ENCODE results near the gene PSME4. TPM values are rescaled to one million over a fixed set of nuclear protein-coding genes. Genes with fewer than 3 reads are reported as not detected.
A peak's percentile ranks its signal among the peaks of the same experiment; 100 is the strongest.

PSME4 gene
- total RNA-seq: 100 to 1,000 TPM in 3 of 4 donors, 10 to 100 TPM in 1; 67.0 to 140 (median 116) TPM
- 100 to 1,000 TPM in 1 of 3 donors, 10 to 100 TPM in 2; 55.2 to 189 (median 74.4) TPM for polyA plus RNA-seq
- long read RNA-seq, donor 1, partial matches to known transcripts: 7 of 14 reads
- long read RNA-seq, donor 1, other reads (novel, unspliced or antisense): 7 of 14 reads
- long read RNA-seq, donor 2, full-length matches to known transcripts: 2 of 40 reads
- long read RNA-seq, donor 2, partial matches to known transcripts: 33 of 40 reads
- long read RNA-seq, donor 2, other reads (novel, unspliced or antisense): 5 of 40 reads

- WGBS, 3 donors: 0 to 1% (median 1%) methylated on average over 43 to 81 of the region's 81 CpGs
- Histone ChIP-seq H3K27me3 (ENCODE audit: insufficient read depth in 3 of 3, low read length in 2 of 3) (no peaks in the 10 kb centered on the region), H3K9me3 (no peaks in the 10 kb centered on the region), H3K4me3 (peak within 1 kb of the TSS; percentile 81), H3K36me3 (ENCODE audit: insufficient read depth in 1 of 2, low read depth in 1 of 2) (peaks cover 0 to 22% of the 10 kb centered on the region in 2 donors), H3K27ac (peak within 1 kb of the TSS; percentile 94), H3K4me1 (peaks cover 11% of the 10 kb centered on the region)
- intact Hi-C loops (cut with DNase I): loop anchor here (10.0 kb wide), 2 partner anchors 74 to 114 kb away; no protein-coding TSS in a partner anchor
- DNase-seq (peak; percentile 97 to 98), ATAC-seq (peak; percentile 86 to 95 (median 92))
- TF ChIP-seq CTCF (IDR thresholded peaks at IDR 0.05): no peak
These were observed at the start of gene PSME4 for GRCh38 chr2:53970724-53971602. TSS of gene PSME4 (minus strand) at chr2:53970993. CDS start at chr2:53970784, 209 bp downstream.

GRCh38 chr2:54015798-54016699 is 45.3 kb upstream of the PSME4 start:
- intact Hi-C loops (cut with DNase I): no loop called here
- Histone ChIP-seq H3K9me3 (peaks cover 8% of the 10 kb centered on the region), H3K27me3 (ENCODE audit: insufficient read depth in 3 of 3, low read length in 2 of 3) (no peaks in the 10 kb centered on the region), H3K4me1 (peaks cover 14% of the 10 kb centered on the region), H3K4me3 (no peak overlapping the region), H3K27ac (no peak overlapping the region), H3K36me3 (ENCODE audit: insufficient read depth in 1 of 2, low read depth in 1 of 2) (no peaks in the 10 kb centered on the region)
- no peak for TF ChIP-seq CTCF (IDR thresholded peaks at IDR 0.05)
- ATAC-seq: peak in 2 of 4 donors; percentile 39 to 40
- no peak for DNase-seq
- 14 to 33% (median 26%) methylated on average over 1 of the region's 1 CpG for WGBS, 3 donors

- 81 to 85% (median 81%) methylated on average over 6 of the region's 6 CpGs for WGBS, 3 donors
These were observed 43.2 kb upstream of the PSME4 start for GRCh38 chr2:54013996-54014395.

More at GRCh38 chr2:54013996-54014395, 43.2 kb upstream of the PSME4 start:
- Histone ChIP-seq H3K27ac (no peak overlapping the region), H3K9me3 (no peaks in the 10 kb centered on the region), H3K36me3 (ENCODE audit: insufficient read depth in 1 of 2, low read depth in 1 of 2) (no peaks in the 10 kb centered on the region), H3K27me3 (ENCODE audit: insufficient read depth in 3 of 3, low read length in 2 of 3) (no peaks in the 10 kb centered on the region), H3K4me1 (peaks cover 14% of the 10 kb centered on the region), H3K4me3 (no peak overlapping the region)
- ATAC-seq: no peak
- intact Hi-C loops (cut with DNase I): no loop called here
- TF ChIP-seq CTCF (IDR thresholded peaks at IDR 0.05): no peak
- no peak for DNase-seq

Measured in psoas muscle (tissue), 8 donors.